ENCODE data around the gene FRG1. TPM values are rescaled to one million over a fixed set of nuclear protein-coding genes. Genes with fewer than 3 reads are reported as not detected.
"Not testable (repeated sequence)": the region's sequence is repeated elsewhere in the genome, so short reads cannot be mapped to it uniquely, and the experiment has no call there.

The FRG1 gene
- total RNA-seq, result 10 to 100 TPM; 16.4 to 23.9 TPM

- ATAC-seq (ENCODE audit: insufficient number of reproducible peaks, low FRiP score, low read depth) (peak; percentile 100), DNase-seq (ENCODE audit: low spot score) (peak; percentile 75)
- peaks cover 3% of the 10 kb centered on the region for H3K36me3 ChIP-seq
- no peaks in the 10 kb centered on the region for H3K27me3 ChIP-seq (replicated peaks; ENCODE audit: insufficient read depth)
- H3K27ac ChIP-seq, result peak within 1 kb of the TSS; percentile 84 to 93
- peak within 1 kb of the TSS; percentile 93 for H3K4me3 ChIP-seq
- peak; percentile 81 for TF ChIP-seq CTCF (IDR thresholded peaks at IDR 0.05)
- peaks cover 19 to 20% of the 10 kb centered on the region in 2 donors for H3K4me1 ChIP-seq (ENCODE audit: control insufficient read depth in 1 of 2, low read depth in 2 of 2)
- H3K9me3 ChIP-seq, result no peaks in the 10 kb centered on the region
Measured at GRCh38 chr4:189940178-189941004, at the start of gene FRG1. Gene FRG1, plus strand, starts transcription at chr4:189940872. Its CDS starts 138 bp downstream, at chr4:189941010.

DNA sequence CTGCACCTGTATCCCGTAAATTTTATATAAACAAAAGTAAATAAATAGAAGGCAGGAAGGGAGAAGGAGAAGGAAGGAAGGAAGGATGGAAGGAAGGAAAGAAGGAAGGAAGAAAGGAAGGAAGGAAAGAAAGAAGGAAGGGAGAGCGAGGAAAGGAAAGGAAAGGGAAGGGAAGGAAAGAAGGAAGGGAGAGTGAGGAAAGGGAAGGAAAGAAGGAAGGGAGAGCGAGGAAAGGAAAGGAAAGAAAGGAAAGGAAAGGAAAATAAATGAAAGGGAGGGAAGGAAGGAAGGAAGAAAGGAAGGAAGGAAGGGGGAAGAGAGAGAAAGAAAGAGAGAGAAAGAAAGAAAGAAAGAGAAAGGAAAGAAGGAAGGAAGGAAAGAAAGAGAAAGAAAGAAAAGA is 43.0 kb upstream of the FRG1 start:
- ATAC-seq (ENCODE audit: insufficient number of reproducible peaks, low FRiP score, low read depth) (no peak), DNase-seq (ENCODE audit: low spot score) (no peak)
- Histone ChIP-seq H3K36me3 (no peaks in the 10 kb centered on the region), H3K4me1 (ENCODE audit: control insufficient read depth in 1 of 2, low read depth in 2 of 2) (no peaks in the 10 kb centered on the region), H3K27me3 (replicated peaks; ENCODE audit: insufficient read depth) (no peaks in the 10 kb centered on the region), H3K9me3 (no peaks in the 10 kb centered on the region), H3K4me3 (no peak overlapping the region), H3K27ac (no peak overlapping the region)
- no peak for TF ChIP-seq CTCF (IDR thresholded peaks at IDR 0.05)

GRCh38 chr4:189899481-189900015 is 41.1 kb upstream of the FRG1 start:
- not testable (repeated sequence) for H3K9me3 ChIP-seq; DNase-seq (ENCODE audit: low spot score); ATAC-seq (ENCODE audit: insufficient number of reproducible peaks, low FRiP score, low read depth); H3K4me3 ChIP-seq; H3K27me3 ChIP-seq (replicated peaks; ENCODE audit: insufficient read depth); H3K27ac ChIP-seq; H3K36me3 ChIP-seq; H3K4me1 ChIP-seq (ENCODE audit: control insufficient read depth in 1 of 2, low read depth in 2 of 2)

- H3K4me1 ChIP-seq (ENCODE audit: control insufficient read depth in 1 of 2, low read depth in 2 of 2); ATAC-seq (ENCODE audit: insufficient number of reproducible peaks, low FRiP score, low read depth); H3K27ac ChIP-seq; H3K36me3 ChIP-seq; H3K4me3 ChIP-seq; H3K27me3 ChIP-seq (replicated peaks; ENCODE audit: insufficient read depth); DNase-seq (ENCODE audit: low spot score); H3K9me3 ChIP-seq: not testable (repeated sequence)
- peak; percentile 49 for TF ChIP-seq CTCF (IDR thresholded peaks at IDR 0.05)
Measured at GRCh38 chr4:189904420-189905027, 36.1 kb upstream of the FRG1 start.

- ATAC-seq (ENCODE audit: insufficient number of reproducible peaks, low FRiP score, low read depth), result no peak
- no peak for TF ChIP-seq CTCF (IDR thresholded peaks at IDR 0.05)
- H3K9me3 ChIP-seq, result no peaks in the 10 kb centered on the region
Measured at GRCh38 chr4:189912170-189912569, 28.5 kb upstream of the FRG1 start.

More at GRCh38 chr4:189912170-189912569, 28.5 kb upstream of the FRG1 start:
- no peaks in the 10 kb centered on the region for H3K4me1 ChIP-seq (ENCODE audit: control insufficient read depth in 1 of 2, low read depth in 2 of 2)
- no peak overlapping the region for H3K4me3 ChIP-seq
- no peak for DNase-seq (ENCODE audit: low spot score)
- H3K27me3 ChIP-seq (replicated peaks; ENCODE audit: insufficient read depth), result no peaks in the 10 kb centered on the region
- no peak overlapping the region for H3K27ac ChIP-seq
- H3K36me3 ChIP-seq, result no peaks in the 10 kb centered on the region
